K562 (cell line): ENCODE data around the gene C16orf86. TPM values are rescaled to one million over a fixed set of nuclear protein-coding genes. Genes with fewer than 3 reads are reported as not detected.

ENCODE experiments used
- ATAC-seq: fragments of 200-7000 bp; cut with Tn5 transposase; 3 replicates; pipeline ENCODE4 v1.9.1; 2020; ENCODE audit warnings: moderate library complexity
- BruUV-seq: library from RNA; stranded (reverse); fragments of 400-500 nt; replicated peaks from 2 replicates; lab custom pipeline; 2021; lab: Mats Ljungman, UMichigan
- CTCF ChIA-PET: fragments of 300-600 bp; formaldehyde crosslinking; extraction: SDS; loops from one replicate; lab custom pipeline; 2021; ENCODE audit warnings: low intra/inter-chr PET ratio; lab: Yijun Ruan, JAX
- POLR2A ChIA-PET: fragments of 300-600, 350-650 bp; sonication (Branson Sonifier 250); formaldehyde crosslinking; extraction: SDS; loops from one replicate; lab custom pipeline; 2021; ENCODE audit warnings: antibody characterized with exemption, inconsistent platforms; lab: Yijun Ruan, JAX
- DNase-seq, 4 experiments: peaks; one replicate each; pipeline versions ENCODE4 v3.0.0 to v3.0.0-alpha.2; 2011 to 2018; ENCODE audit warnings: low spot score in 3 of 4, mixed read lengths in 3 of 4; ENCODE audit errors: extremely low read depth in 1 of 4
- FAIRE-seq: peaks from 2 replicates; lab custom pipeline; 2011; peaks lifted over from hg19 to GRCh38; lab: Jason Lieb, UNC
- H2AFZ ChIP-seq: 2 replicates; pipeline ENCODE4 v1.6.0; 2011; ENCODE audit warnings: low read depth, low read length, control low read depth, inconsistent platforms
- H3K27ac ChIP-seq: fragments of 200-600 bp; 3 replicates; pipeline ENCODE4 v1.8.0; 2011; ENCODE audit warnings: low read depth, mild to moderate bottlenecking, control low read depth, inconsistent platforms, low read length, moderate library complexity, mixed read lengths; ENCODE audit errors: extremely low read depth
- H3K27me3 ChIP-seq, 2 experiments: fragments of 300-600 bp in 1 of 2; 2 replicates in 1 of 2; 3 replicates in 1 of 2; pipeline versions ENCODE4 v1.6.0 to v1.8.0; 2011; ENCODE audit warnings: inconsistent platforms in 2 of 2, low read length in 2 of 2, mild to moderate bottlenecking in 1 of 2, mixed read lengths in 1 of 2, moderate library complexity in 1 of 2; ENCODE audit not compliant: control insufficient read depth in 2 of 2, insufficient read depth in 2 of 2
- H3K36me3 ChIP-seq: fragments of 300-600 bp; 3 replicates; pipeline ENCODE4 v1.8.0; 2011; ENCODE audit warnings: mild to moderate bottlenecking, low read length, inconsistent platforms; ENCODE audit not compliant: control insufficient read depth, insufficient read depth
- H3K4me1 ChIP-seq, 2 experiments: fragments of 200-600 bp in 1 of 2; replicated peaks in 1 of 2; 2 replicates in 1 of 2; 3 replicates in 1 of 2; pipeline versions ENCODE4 v1.5.1 to v1.8.0; 2011; ENCODE audit warnings: inconsistent platforms in 2 of 2, low read length in 2 of 2, mild to moderate bottlenecking in 1 of 2, mixed read lengths in 1 of 2, moderate library complexity in 1 of 2; ENCODE audit not compliant: control insufficient read depth in 2 of 2, insufficient read depth in 2 of 2
- H3K4me2 ChIP-seq: 2 replicates; pipeline ENCODE4 v1.6.1; 2011; ENCODE audit warnings: low read length, control low read depth, inconsistent platforms, mixed read lengths; ENCODE audit not compliant: insufficient read depth
- H3K4me3 ChIP-seq: fragments of 200-600 bp; sonication (generic), shearing (Covaris generic); 2 replicates; pipeline ENCODE4 v1.5.1; 2016; ENCODE audit warnings: control low read depth, inconsistent platforms
- H3K79me2 ChIP-seq: fragments of 200-600 bp; 3 replicates; pipeline ENCODE4 v1.8.0; 2011; ENCODE audit warnings: low read length, inconsistent platforms; ENCODE audit not compliant: control insufficient read depth, insufficient read depth
- H3K9ac ChIP-seq, 2 experiments: 2 replicates each; pipeline versions ENCODE4 v1.6.0 to v1.6.1; 2011; ENCODE audit warnings: low read depth in 2 of 2, low read length in 2 of 2, control low read depth in 1 of 2, inconsistent platforms in 1 of 2, mild to moderate bottlenecking in 1 of 2, mixed read lengths in 1 of 2; ENCODE audit not compliant: insufficient read depth in 1 of 2
- H3K9me1 ChIP-seq: one replicate; pipeline ENCODE4 v1.6.0; 2011; ENCODE audit warnings: inconsistent platforms, mild to moderate bottlenecking, low read length, moderate library complexity; ENCODE audit not compliant: control insufficient read depth, insufficient read depth
- H3K9me3 ChIP-seq: replicated peaks from 2 replicates; pipeline ENCODE4 v1.5.1; 2011; ENCODE audit warnings: low read depth, low read length, inconsistent platforms; ENCODE audit not compliant: control insufficient read depth, insufficient read depth
- H4K20me1 ChIP-seq: replicated peaks from 2 replicates; pipeline ENCODE4 v1.6.1; 2011; ENCODE audit warnings: low read length, inconsistent platforms, mixed read lengths; ENCODE audit not compliant: control insufficient read depth, insufficient read depth
- CREBBP ChIP-seq: IDR thresholded peaks from one replicate; pipeline ENCODE4 v1.6.1; 2012; ENCODE audit warnings: low read depth, mild to moderate bottlenecking, control low read depth, inconsistent platforms, low read length
- GATA2 ChIP-seq: sonication (generic); formaldehyde crosslinking; IDR thresholded peaks from 2 replicates; pipeline ENCODE4 v1.4.0; 2020; ENCODE audit warnings: mild to moderate bottlenecking, missing genetic modification reagents
- KLF13 ChIP-seq: fragments of 450-650 bp; IDR thresholded peaks from 2 replicates; pipeline ENCODE4 v1.6.1; 2016; ENCODE audit warnings: missing genetic modification characterization, low read depth, mild to moderate bottlenecking, missing compliant biosample characterization, moderate library complexity, borderline replicate concordance
- REST ChIP-seq, 2 experiments: fragments of 450-650 bp; formaldehyde crosslinking in 1 of 2; IDR thresholded peaks; 2 replicates each; pipeline versions ENCODE4 v1.4.0 to v1.6.1; 2014 to 2020; ENCODE audit warnings: mild to moderate bottlenecking in 2 of 2, borderline replicate concordance in 1 of 2, low read depth in 1 of 2
- RFX1 ChIP-seq: fragments of 450-650 bp; IDR thresholded peaks from 2 replicates; pipeline ENCODE4 v1.6.1; 2016; ENCODE audit warnings: mild to moderate bottlenecking, moderate library complexity
- SIN3B ChIP-seq: fragments of 450-650 bp; IDR thresholded peaks from 2 replicates; pipeline ENCODE4 v1.6.1; 2017; ENCODE audit warnings: low read depth, mild to moderate bottlenecking, moderate library complexity
- ZNF655 ChIP-seq: fragments of 250-450 bp; sonication (Bioruptor Pico); IDR thresholded peaks from 2 replicates; pipeline ENCODE4 v1.5.0; 2021
- WGBS: fragments of 100-300 bp; shearing (Covaris generic); methylation state at CpG from one replicate; pipeline ENCODE4 v1.1.6; 2016; ENCODE audit warnings: low coverage, mixed read lengths; ENCODE audit not compliant: insufficient coverage; ENCODE audit errors: missing lambda C conversion rate; 5-methylcytosine and 5-hydroxymethylcytosine counted together
- in situ Hi-C: fragments of 300-500 bp; cut with MboI; formaldehyde crosslinking; loops from 4 replicates; pipeline ENCODE4 v1.15.0; 2018; ENCODE audit warnings: inconsistent platforms, mixed read lengths
- intact Hi-C: fragments of 100-400 bp; cut with micrococcal nuclease; formaldehyde crosslinking; loops from 2 replicates; pipeline ENCODE4 v1.14.2; 2022
- polyA plus RNA-seq, 8 experiments: library from polyadenylated mRNA; depleted of rRNA in 4 of 8; stranded (reverse) in 5 of 8; unstranded in 3 of 8; fragments of >200 nt; fragmentation: Nextera tagmentation in 2 of 8; fragmentation: Illumina TruSeq in 1 of 8; extraction: Ambion mirVana in 2 of 8; extraction: Trizol in 1 of 8; gene quantifications; 2 replicates each; pipeline versions ENCODE4 v1.2.1 to v1.2.3, GENCODE V29; 2011 to 2014; ENCODE audit warnings: inconsistent platforms in 1 of 8, missing spikeins in 1 of 8
- total RNA-seq, 7 experiments: library from RNA; depleted of rRNA in 6 of 7; stranded (reverse); fragments of >200 nt in 6 of 7; fragmentation: Illumina TruSeq in 2 of 7; extraction: Trizol in 2 of 7; gene quantifications; 2 replicates each; pipeline versions ENCODE4 v1.2.1 to v1.2.3, GENCODE V29; 2011 to 2021; ENCODE audit warnings: low replicate concordance in 1 of 7

The C16orf86 gene
- total and polyA plus RNA-seq, 9 of the 15 experiments (the other 6 are each of a cell fraction or from before 2014, with no cell fraction given), result 0.13 to 1.2 (median 0.27) TPM; not detected in 3

GRCh38 chr16:67653789-67654402 lies 12.7 kb upstream of the C16orf86 start:
- intact Hi-C loops, result no loop called here
- no peak for DNase-seq
- H3K4me2 ChIP-seq, result no peak overlapping the region
- H3K9ac ChIP-seq, result no peak overlapping the region
- peaks cover 15% of the 10 kb centered on the region for H3K36me3 ChIP-seq
- ChIA-PET CTCF (interaction anchor here (1.5 kb wide), 1 partner anchor 132 kb away, joined by 3 read pairs; no protein-coding TSS in a partner anchor), POLR2A (no interaction called here)
- in situ Hi-C loops, result no loop called here
- no peak overlapping the region for H2AFZ ChIP-seq
- no peaks in the 10 kb centered on the region for H3K9me3 ChIP-seq
- WGBS, result 25% methylated on average over 20 of the region's 25 CpGs
- TF ChIP-seq SIN3B (no peak), CREBBP (no peak), GATA2 (no peak), ZNF655 (CRISPR knock-in tag) (no peak), KLF13 (tag) (no peak), REST (IDR thresholded peaks at IDR 0.05; ENCODE audit: borderline replicate concordance) (peak; percentile 29; the same call in 1 of the 2 replicates), REST (CRISPR knock-in tag; IDR thresholded peaks at IDR 0.05; ENCODE audit: low read depth) (no peak), RFX1 (no peak)
- H3K27me3 ChIP-seq, result peaks cover 4 to 47% of the 10 kb centered on the region in 2 experiments; a peak in 4 of 5 replicates
- BruUV-seq, result no TSS peak
- no peak for ATAC-seq
- no peak overlapping the region for H3K27ac ChIP-seq
- H4K20me1 ChIP-seq, result peaks cover 17% of the 10 kb centered on the region; the same call in 1 of the 2 replicates
- H3K79me2 ChIP-seq, result peaks cover 3% of the 10 kb centered on the region; the same call in 2 of the 3 replicates
- FAIRE-seq, result no peak
- peaks cover 2 to 46% of the 10 kb centered on the region in 2 experiments for H3K4me1 ChIP-seq
- no peaks in the 10 kb centered on the region for H3K9me1 ChIP-seq
- no peak overlapping the region for H3K4me3 ChIP-seq
